KG1 (cell line): Measurements from ENCODE around the gene MED16.
"Not testable (repeated sequence)": the region's sequence is repeated elsewhere in the genome, so short reads cannot be mapped to it uniquely, and the experiment has no call there.

Experiments
- DNase-seq: peaks from one replicate; lab custom pipeline; 2025; lab: John Stamatoyannopoulos, UW

MED16 gene

GRCh38 chr19:827710-828321 lies 65.2 kb downstream of the MED16 start, which contains the start of gene AZU1:
TSS of gene AZU1 (plus strand) at chr19:827837. CDS start at chr19:827847, 10 bp downstream.
- no peak for DNase-seq

- DNase-seq: no peak
Observed at GRCh38 chr19:827314-827709, 65.7 kb downstream of the MED16 start.

- no peak for DNase-seq
Observed at GRCh38 chr19:825897-826644, 66.9 kb downstream of the MED16 start.

- DNase-seq: no peak
Observed at GRCh38 chr19:824885-825284, 68.1 kb downstream of the MED16 start.

- no peak for DNase-seq
Observed at GRCh38 chr19:823565-824121, 69.3 kb downstream of the MED16 start.

- no peak for DNase-seq
Observed at GRCh38 chr19:821825-822503, 71.0 kb downstream of the MED16 start, which contains the start of gene PLPPR3. TSS of gene PLPPR3 (minus strand) at chr19:821955. CDS start at chr19:821559, 396 bp downstream.

- no peak for DNase-seq
Observed at GRCh38 chr19:821231-821824, 71.7 kb downstream of the MED16 start.

- DNase-seq: not testable (repeated sequence)
Observed at GRCh38 chr19:820212-820611, 72.8 kb downstream of the MED16 start.
